ENCODE results near the gene DNAJC7.

DNAJC7 gene, protein sequence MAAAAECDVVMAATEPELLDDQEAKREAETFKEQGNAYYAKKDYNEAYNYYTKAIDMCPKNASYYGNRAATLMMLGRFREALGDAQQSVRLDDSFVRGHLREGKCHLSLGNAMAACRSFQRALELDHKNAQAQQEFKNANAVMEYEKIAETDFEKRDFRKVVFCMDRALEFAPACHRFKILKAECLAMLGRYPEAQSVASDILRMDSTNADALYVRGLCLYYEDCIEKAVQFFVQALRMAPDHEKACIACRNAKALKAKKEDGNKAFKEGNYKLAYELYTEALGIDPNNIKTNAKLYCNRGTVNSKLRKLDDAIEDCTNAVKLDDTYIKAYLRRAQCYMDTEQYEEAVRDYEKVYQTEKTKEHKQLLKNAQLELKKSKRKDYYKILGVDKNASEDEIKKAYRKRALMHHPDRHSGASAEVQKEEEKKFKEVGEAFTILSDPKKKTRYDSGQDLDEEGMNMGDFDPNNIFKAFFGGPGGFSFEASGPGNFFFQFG

DNA sequence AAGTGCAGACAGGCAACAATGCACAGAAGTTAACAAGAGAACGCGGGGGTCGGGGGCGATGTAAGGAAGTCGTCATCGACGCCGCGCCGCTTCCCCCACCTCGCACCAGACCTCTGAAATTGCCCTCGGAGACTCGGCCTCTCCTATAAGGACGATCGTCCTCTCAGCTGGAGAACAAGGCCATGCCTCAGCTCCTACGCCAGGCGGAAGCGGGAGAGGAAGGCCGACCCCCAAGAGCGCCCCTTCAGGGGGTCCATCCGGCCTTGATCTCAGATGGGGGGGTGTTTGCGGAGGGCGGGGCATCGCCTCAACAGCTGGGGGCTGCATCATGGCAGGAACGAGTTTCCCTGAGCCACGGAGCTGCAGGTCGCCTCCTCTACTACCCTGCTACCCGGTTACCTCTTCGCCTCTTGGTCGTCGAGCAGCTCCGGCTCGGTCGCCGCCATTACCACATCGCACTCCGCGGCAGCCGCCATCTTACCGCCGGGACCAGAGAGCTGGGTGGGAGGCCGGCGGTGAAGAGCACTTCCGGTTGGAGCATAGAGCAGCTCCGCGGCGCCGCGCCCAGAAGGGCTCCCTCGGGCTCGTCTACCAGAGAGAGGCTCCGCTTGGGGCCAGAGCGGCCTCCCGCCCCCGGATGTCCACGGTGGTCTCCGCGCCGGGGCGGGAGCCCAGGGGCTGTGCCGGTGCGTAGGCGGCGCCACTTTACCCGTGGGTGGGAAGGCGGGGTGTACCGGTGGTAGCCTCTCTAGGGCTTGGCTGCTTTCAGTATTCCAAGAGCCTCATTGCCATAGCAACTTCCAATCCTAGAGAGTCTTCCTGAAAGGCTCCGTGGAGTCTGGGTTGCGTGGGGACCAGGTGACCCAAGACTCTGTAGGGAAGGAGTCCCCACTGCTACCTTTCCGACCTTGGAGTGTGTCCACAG lies at the start of gene DNAJC7:
TSS of gene DNAJC7 (minus strand) at position 499 of the 925 bp plus-strand sequence. CDS start at position 476, 23 bp downstream.
- peak; percentile 88 for DNase-seq

DNA sequence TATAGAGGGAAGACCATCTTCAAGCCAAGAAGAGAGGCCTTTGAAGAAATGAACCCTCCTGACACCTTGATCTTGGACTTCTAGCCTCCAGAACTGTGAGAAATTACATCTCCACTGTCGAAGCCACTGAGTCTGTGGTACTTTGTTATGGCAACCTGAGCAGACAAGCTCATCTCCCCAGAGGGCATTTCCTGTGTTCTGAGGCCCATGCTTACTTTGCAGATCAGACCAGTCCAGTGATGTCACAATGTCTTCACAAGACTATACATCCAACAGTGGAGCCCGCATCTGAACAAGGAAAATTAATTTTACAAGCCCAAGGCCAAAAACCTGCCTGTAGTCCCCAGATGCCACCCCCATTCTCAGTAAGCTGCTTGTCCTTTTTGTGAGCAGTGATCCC lies 48.0 kb upstream of the DNAJC7 start:
- DNase-seq: no peak

DNA sequence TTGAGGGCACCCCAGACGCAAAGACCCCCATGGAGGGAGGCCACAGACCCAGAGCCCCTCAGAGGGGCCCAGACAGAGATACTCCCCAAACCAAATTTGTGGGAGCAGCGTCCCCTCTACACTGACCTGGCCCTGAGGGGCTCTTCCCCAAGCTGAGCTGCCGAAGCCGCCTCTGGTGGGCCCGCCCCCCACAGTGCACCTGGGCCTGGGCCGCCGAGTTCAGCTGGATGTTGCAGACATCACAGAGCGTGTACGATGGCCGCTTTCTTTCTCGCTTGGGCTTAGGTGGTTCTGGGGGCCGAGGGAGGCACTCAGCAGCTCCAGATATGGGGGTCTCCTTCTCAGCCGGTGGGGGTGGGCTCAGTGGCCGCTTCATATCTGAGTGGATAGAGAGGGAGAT lies 45.4 kb upstream of the DNAJC7 start:
- no peak for DNase-seq

DNA sequence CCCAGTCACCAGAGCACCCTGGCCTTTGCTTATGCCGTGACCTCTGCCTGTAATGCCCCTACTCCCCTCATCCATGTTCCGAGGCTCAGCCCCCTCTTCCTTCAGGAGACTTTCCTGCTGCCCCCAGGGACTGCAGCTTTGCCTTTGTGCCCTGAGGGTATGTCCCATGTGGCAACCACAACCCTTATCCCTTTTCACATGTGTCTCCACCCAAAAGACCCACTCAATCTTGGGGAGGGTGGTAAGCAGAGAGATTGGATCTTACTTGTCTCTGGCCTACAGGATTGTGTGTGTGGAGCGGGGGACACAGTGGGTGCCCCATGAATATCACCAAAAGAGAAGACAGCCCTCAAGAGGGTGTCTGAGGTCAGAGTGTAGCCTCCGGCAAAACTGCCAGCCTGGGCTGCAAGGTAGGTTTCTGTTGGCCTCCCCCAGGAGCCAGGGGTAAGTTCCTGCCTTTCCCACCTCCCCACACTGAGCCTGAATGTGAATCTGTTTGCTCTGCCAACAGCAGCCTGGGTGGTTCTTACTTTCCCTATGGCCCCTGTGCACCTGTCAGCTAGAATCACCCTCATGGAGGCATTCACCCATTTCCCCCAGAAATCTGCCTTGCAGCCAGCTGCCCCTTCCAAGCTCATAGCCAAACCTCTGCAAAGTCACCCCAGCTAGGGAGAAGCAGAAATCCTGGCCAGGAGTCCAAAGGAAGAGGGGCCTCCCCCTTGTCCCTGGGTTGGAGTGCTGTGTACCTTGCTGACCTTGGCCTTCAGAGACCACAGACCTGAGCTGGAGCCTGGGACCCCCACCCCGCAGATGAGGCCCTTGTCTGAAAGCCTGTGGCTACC lies 44.6 kb upstream of the DNAJC7 start:
- DNase-seq: no peak

DNA sequence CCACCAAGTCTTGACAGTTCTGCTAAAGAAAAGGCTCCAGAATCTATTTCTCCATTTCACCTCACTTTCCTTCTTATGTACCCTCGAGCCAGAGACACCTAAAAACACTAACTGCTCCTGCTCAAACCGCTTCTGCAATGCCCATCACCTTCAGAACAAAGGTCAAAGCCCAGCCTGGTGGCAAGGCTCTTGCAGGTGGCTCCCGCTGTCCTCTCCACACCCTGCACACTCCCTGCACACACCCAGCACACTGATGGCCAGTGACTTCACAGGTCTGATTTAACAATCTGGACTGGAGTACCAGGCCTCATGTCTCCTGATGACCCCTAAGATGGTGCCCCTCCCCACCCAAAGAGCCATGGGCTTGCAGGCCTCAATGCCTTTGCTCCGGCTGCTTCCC lies 43.0 kb upstream of the DNAJC7 start:
- DNase-seq: no peak

DNA sequence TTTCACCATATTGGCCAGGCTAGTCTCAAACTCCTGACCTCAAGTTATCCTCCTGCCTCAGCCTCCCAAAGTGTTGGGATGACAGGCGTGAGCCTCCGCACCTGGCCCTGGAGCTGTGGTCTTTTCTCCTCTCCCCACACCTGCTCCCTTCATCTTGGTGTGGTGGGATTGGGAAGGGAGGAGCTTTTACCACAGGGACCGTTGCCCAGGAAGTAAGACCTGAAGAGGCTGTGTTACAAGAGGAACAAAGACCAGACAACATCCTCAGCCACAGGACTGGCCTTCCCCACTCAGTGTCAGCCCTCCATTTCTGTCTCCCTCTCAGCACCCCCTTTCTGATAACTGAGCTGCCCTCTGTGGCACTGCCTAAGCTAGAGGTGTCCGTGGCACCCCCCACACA lies 42.6 kb upstream of the DNAJC7 start:
- DNase-seq: peak; percentile 13

DNA sequence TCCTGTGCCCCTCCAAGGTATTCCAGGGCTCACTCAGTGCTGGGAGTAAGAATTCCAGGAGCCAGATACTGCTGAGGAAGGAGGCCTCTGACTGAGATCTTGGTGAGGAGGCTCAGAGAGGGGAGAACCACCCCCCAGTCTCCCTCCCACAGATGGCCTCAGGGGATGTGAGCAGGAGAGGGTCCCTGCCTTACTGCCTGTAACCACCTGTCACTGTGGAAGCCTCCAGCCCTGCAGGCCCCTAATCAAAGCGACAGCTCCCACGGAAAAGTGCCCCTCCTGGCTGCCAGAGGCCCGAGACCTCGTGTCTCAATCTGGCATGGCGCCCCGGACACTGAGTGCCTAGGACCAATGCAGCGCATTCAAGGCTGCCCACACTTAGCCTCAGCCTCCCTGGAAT lies 40.8 kb upstream of the DNAJC7 start:
- DNase-seq: no peak

DNA sequence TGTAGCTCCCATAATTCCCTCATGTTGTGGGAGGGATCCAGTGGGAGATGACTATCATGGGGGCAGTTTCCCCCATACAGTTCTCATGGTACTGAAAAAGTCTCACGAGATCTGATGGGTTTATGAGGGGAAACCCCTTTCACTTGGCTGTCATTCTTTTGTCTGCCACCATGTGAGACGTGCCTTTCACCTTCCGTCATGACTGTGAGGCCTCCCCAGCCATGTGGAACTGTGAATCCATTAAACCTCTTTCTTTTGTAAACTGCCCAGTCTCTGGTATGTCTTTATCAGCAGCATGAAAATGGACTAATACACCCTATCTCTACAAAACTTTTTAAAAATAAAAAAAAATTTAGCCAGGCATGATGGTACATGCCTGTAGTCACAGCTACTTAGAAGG lies 39.4 kb upstream of the DNAJC7 start:
- no peak for DNase-seq

DNA sequence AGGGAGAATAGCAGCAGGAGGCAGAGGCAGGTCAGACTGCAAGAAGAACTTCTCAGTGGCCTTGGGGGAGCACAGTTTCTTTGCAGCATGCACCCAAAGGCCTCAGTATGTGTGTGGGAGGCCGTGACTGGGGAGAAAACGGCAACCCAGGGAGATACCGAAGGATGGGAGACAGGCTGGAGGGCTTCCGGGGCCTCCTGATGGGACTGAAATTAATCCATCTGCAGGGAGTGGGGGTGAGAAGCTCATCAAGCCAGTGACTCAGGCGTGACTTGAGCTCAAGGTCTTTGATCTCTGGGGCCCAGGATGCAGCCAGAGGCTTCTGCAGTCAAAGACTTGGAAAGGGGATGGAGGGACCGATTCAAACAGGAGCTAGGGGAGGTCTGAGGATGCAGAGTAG lies 38.3 kb upstream of the DNAJC7 start:
- DNase-seq: no peak

DNA sequence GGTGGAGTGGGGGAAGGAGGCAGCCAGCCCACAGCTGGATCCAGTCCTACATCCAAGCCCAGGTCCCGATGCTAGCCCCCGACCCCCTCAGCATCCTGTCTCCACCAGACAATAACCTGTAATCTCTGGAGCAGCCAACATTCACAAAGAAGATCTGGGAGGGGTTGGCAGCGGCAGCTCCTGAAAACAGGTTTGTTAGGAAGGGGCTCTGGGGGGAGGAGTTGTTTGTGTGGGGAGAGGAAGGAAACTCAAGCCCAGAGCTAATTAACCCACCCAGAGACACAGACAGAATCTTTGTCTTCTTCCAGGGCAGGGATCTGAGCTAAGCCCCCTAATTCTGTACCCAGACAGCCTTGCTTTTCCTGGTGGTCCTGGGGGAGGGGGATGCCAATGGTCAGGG lies 37.8 kb upstream of the DNAJC7 start:
- DNase-seq: no peak

DNA sequence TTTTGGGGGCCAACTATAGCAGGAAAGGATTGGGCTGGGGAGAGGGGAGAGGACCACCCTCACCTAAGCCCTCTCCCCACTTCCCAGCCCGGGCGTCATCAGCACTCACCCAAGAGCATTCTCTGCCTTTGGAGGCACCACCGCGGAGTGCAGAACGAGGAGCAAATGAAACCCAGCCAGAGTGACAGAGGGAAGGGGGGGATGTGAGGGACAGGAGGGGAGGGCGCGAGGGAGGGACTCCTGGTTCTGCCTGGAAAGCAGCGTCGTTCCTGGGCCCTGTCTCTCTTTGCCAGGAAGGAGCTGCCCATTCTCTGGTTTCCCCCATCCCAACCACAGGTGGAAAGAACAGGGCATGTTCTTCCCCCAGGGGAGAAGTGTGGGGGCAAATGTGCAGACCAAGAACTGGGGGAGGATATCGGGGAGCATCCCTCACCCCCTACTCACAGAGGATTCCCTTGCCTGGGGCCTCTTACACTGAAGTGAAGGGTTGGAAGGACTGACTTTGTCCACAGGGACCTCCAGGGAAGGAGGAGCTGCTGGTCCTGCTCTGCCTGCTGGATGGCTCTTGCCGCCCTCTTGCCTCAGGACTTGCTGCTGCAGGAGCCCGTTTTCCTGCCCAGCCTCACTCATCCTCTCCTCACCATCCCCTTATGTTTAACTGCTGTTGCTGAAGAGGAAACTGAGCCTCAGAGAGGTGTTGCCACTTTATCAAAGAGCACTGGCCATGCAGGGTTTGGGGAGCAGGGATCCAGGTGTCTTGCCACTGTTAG lies 36.7 kb upstream of the DNAJC7 start:
- DNase-seq: no peak

DNA sequence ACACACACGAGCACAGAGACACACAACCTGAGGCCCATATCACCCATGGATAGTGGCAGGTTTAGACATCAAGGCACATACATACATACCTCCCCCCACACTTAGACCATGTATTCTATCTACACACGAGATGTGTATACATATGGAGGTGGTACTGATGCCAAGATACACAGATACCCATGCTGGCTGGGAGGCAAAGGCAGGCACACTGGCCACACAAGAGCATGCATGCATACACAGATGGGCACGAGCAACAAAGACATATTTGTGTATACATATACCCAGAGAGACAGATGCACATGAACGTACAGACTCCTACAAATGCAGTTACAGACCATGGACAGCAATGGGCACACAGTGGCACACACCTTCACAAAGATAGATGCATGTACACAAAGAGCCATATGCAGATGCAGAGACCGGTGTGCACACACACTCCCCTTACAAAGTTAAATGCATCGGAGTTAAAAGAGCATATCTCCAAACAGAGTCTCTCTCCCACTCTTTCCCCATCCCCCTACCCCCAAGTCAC lies 35.2 kb upstream of the DNAJC7 start:
- no peak for DNase-seq

DNA sequence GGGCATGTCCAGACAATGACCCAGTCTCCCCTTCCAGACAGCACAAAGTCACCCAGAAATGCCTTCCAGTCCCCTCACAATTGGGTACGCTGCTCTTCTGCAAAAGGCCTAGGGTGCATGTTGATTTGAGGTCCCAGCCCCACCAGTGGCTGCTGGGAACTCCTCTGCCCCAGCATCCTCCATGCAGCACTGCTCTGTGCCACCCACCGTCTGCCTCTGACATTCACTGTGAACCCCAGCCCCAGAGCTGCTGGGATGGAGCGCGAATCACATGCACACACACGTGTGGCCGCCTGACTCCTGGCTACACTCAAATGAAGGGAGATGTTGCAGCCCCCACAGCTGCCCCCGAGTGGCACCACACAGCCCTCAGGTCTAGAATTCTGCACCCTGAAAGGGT lies 34.4 kb upstream of the DNAJC7 start:
- DNase-seq: no peak

DNA sequence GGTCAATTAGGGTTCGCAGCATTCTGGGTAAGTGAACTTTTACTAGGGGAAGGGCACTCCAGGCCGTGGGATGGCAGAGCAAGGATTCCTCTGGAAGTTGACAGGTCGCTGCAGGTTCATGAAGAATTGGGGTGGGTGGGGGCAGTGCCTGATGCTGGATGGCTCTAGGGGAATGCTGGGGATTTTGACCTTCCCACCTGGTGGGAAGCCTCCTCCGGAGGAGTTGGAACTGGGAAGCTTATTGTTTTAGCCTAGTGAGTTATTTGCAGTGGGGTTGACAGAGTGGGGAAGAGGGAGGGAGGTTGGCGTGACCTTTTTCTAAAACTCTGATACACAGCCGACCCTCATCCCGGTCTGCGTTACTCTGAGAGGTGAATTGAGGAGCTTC lies 33.8 kb upstream of the DNAJC7 start:
- DNase-seq: no peak

DNA sequence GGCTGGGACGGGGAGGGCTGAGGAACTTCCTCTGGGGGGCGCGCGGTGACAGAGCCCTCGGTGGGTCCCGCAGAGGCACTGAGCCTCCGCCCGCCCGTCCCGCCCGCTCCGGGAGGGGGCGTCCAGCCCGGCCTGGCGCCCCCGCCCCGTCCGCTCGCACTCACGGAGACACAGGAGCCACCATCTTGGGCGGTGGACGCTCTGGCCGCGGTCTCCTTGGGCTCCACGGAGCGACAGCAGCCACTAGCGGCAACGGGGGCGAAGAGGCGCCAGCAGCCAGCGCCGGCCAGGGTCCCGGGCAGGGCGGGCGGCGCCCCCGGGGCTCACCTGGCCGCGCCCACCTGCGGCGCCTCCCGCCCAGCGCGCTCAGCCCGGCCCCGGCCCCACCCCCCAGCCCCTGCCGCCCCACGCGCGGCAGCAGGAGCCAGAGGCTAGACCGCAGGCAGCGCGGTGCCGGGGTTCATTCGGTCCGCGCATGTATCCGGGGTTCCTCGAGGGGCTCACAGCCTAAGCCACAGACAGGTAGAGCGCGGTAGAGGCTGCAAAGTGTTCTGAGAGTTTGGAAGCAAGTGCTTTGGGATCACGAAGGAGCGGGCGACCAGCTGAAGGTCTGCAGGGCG lies 33.3 kb upstream of the DNAJC7 start, which contains the start of gene C17orf113:
TSS of gene C17orf113 (minus strand) at position 209 of the 620 bp plus-strand sequence. CDS start 7,225 bp downstream, outside the sequence.
- DNase-seq: peak; percentile 16

DNA sequence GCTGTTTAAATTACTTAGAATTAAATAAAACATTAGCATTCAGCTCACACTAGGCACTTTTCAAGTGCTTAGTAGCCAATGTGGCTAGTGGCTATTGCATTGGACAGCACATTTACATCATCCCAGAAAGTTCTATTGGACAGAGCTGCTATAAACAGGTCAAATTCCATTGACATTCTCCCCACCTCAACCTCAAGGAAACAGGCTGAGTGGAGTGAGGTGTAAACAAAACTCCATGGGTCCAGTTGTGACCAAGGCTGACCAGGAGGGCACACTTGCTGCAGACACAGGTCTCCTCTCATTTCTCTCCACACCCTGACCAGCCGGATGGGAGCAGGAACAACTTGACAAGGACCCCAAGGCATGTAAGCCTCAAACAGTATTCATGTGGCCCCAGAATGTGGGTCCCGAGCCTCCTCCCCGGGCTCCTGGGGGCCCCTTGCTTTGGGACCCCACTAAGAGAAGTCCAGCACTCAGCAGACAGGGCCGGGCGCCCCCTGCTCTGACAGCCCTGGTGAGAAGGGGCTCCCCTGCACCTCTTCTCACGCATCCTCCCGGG lies 32.7 kb upstream of the DNAJC7 start:
- no peak for DNase-seq

DNA sequence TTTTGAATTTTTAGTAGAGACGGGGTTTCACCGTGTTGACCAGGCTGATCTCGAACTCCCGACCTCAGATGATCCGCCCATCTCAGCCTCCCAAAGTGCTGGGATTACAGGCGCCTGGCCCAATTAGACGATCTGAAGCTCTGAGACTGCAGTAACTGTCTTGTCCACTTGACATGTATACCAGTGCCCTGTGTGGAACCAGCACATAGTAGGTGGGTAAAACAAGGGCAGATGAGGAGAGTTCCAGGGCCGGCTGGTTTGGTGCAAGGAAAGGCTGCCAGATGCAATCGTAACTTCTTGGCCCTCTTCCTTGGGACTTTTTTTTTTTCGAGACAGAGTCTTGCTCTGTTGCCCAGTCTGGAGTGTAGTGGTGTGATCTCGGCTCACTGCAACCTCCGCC lies 30.1 kb upstream of the DNAJC7 start:
- no peak for DNase-seq

DNA sequence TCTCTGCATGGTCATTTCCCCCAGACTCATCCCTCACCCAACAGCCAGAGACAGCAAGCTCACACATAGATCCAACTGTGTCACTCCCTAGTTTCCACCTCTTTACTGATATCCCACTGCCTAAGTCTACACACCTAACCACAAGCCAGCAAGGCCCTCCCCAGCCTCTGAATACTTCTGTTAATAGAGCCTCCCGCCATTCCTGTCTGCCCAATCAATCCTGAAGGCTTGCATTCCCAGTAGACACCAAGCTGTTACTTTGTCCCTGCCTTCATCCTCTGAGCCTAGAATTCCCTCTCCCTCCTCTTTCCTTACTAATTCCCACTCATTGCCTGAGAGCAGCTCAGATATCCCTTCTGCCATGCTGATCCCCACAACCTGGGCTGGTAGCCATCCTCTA lies 28.5 kb upstream of the DNAJC7 start:
- no peak for DNase-seq

DNA sequence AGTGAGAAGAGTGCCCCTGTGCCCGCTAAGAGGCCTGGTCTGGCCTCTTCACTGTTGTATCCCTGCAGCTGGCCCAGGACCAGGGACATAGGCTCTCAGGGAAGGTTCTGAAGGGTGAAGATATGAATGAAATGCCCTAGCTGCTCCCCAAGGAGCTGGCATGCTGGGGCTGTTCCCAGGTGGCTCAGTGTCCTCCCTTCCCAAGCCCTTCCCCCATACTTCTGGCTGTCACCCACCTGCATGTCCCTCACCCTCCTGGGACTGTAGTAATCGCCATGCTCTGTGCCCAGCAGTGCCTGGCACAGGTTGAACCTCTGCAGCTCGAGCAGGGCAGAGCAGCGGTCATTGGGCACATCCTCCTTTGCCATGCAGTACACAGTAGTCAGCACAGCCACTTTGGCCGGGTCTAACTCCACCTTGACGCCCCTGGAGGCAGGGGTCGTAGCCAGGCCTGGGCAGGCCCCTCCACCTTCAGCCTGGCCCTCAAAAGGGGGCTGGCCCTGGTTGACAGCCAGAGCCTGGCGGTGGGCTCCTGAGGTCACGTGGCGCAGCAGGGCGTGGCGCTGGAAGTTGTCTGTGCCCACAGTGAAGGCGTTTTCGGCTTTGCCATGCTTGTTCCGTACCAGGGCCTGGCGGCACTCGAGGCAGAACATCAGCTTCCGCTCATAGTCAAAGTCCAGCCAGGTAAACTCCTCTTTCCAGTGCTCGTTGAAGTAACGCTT lies 25.5 kb upstream of the DNAJC7 start:
- DNase-seq: no peak

DNA sequence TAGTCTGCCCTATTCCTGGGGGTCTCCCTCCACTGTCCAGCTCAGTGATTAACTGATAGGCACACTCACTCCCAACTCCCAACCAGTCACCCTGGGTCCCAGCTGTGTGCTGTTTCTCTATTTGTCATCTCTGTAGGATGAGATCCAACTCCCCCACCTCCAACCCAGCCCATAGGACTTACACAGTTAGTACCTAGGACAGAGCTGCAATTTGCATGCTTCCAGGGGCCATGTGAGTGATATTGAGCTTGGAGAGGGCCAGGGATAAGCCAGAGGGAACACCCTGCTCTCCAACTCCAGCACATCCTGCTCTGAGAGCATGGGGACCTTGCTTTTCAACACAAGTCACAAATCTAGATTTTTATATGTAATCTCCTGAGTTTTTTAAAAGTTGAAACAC lies 24.4 kb upstream of the DNAJC7 start:
- no peak for DNase-seq

Data from MV-4-11 (cell line).